HG02981 (cell line): ENCODE measurements around the gene PIKFYVE.
"Not testable (repeated sequence)": the region's sequence is repeated elsewhere in the genome, so short reads cannot be mapped to it uniquely, and the experiment has no call there.

ENCODE experiments used
- ATAC-seq: cut with Tn5 transposase; IDR thresholded peaks from one replicate; pipeline ENCODE4 v1.9.1; 2021; ENCODE audit warnings: mild to moderate bottlenecking, moderate library complexity; ENCODE audit not compliant: unreplicated experiment

Gene PIKFYVE

DNA sequence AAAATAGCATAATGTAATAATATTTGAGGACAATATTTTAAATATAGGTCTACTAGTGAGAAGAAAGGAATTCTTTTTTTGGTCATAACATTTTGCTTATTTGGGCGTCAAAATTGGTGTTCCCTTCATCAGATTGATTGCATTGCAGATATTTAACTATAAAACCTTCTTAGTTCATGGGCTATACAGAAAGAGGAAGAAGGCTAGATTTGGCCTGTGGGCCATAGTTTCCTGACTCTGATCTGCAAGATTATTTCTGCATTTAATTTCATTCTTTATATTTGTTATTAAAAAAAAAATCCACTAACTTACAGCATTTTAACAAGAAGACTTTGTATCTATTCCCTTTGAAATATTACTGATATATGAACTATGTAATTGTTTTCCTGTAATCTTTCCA lies 31.9 kb downstream of the PIKFYVE start:
- no peak for ATAC-seq

DNA sequence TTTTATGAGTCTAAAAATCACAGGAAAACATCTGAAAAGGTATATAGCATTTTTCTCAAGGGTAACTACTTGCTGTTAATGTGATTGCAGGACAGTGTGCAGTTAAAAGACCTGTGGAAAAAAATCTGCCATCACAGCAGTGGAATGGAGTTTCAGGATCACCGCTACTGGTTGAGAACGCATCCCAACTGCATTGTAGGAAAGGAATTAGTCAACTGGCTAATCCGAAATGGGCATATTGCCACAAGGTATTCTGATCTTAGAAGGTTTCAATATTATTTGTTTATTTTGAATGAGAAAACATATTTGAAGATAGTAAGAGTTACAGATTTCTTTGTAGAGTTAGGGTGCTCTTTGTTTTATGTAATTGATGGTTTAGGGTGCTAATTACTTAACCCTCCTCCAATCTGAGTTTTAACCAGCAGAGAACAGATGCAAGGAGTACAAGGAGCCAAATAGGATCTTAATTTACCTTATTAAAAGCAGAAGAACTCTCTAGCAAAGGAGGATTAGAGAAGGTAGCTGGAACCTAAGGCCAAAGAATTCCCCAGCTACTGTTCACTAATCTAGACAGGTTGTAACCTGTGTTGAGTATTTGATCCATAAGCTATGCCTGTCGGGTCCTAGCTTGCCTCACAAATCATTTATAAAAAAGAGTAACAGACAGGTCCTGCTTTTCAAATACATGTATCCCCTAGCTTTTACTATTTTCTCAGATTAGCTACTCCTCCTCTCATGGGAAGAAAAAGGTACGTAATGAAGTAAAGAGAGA lies 35.0 kb downstream of the PIKFYVE start:
- no peak for ATAC-seq

DNA sequence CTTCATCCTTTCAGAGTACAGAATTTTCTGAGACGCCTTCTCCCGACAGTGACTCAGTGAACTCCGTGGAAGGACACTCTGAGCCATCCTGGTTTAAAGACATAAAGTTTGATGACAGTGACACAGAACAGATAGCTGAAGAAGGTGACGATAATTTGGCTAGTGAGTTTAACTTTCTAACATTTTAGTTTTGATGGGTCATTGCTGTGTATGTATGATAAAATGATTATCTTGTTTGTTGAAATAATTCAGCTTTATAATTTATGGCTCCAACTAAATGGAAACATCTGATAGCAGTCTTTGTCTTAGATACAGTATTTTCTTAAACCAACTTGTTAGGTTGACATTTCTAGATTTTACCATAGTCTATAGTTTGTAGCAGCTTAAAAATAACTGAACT lies 38.1 kb downstream of the PIKFYVE start:
- ATAC-seq, result no peak

DNA sequence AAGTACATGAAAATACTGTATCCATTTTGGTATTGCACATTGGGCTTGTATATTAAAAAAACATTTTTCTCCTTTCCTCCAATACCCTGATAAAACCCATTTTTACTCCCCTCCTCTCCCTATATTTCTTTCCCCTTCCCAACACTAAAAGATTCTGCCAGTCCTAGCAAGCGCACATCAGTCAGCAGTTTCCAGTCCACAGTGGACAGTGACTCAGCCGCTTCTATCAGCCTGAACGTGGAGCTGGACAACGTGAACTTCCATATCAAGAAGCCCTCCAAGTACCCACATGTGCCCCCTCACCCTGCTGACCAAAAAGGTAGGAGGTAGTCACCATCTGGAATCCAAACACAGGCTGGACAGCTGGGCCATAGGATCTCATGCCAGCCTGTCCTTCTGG lies 38.6 kb downstream of the PIKFYVE start:
- ATAC-seq, result no peak

DNA sequence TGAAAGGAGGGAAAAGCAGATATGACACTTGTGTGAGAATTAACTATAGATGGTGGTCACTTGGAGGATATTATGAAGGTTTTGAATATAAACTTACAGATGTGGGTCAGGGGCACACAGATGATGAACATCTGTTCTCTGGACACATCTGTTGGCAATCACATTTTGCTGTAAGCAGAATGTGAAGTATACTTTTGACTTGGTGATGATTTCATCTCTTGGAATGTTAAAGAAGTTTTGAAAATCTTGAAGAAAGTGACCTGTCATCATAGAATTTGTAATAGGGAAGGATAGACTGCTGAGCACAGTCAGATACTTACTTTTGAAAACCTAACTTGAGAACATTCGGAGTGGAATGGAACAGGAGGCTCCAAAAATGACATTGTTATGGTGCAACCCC lies 40.2 kb downstream of the PIKFYVE start:
- ATAC-seq, result no peak

DNA sequence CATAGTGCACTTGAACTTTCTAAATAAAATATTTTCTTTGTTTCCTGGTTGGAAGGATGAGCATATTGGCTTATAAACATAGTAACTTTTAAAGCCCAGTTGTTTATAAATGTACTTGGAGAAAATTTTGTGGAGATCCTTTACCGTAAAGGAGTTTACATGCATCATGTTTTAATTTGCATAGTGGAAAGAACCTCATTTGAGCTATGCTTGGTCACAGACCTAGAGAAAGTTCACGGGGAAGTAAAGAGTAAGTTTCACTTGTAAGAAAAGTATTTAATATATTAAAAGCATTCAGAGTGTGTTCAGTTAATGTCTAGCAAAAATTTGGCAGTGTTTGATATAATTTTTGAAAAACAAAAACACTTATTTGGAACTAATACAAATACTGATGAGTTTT lies 45.3 kb downstream of the PIKFYVE start:
- peak; percentile 52 for ATAC-seq

DNA sequence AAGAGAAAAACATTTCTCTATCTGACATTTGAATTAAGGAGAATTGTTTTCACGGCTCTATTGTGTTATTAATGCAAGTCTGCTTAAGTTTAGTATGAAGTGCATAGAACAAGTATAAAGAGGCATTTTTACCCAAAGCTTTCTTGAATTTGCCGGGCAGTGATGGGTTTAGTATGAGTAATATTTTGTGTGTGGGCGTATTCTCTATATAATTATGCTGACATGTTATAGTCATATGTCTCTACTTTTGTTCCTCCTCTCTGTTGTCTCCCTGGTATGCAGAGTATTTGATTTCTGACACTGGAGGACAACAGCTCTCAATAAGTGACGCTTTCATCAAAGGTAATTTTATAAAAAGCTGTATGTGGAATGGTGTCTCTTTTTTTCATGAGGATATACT lies 45.9 kb downstream of the PIKFYVE start:
- ATAC-seq, result peak; percentile 47

DNA sequence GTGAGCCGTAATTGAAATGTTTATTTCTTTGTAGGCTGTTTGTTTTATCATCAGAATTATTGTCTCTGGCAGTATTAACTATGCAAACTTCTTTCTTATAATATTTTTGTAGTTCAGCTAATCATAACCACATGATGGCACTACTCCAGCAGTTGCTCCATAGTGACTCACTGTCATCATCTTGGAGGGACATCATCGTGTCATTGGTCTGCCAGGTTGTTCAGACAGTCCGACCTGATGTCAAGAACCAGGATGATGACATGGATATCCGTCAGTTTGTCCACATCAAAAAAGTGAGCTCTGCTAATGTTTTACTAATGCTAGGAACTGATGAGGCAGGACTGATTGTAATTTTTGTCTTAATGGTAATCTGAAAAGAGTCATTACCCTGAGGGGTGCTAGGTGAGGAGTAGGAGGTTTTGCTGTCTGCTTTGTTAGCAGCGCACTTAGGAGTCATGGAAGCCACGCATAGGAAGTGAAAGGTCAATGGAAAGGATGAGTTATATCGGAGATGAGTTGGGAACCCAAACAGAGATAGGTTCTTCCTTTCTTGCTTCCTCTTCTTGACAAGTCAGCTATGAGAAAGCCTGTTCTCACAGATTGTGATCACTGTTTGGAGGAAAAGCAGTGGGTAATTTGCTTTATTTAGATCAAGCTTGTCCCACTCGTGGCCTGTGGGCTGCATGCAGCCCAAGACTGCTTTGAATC lies 49.2 kb downstream of the PIKFYVE start:
- peak; percentile 71 for ATAC-seq

DNA sequence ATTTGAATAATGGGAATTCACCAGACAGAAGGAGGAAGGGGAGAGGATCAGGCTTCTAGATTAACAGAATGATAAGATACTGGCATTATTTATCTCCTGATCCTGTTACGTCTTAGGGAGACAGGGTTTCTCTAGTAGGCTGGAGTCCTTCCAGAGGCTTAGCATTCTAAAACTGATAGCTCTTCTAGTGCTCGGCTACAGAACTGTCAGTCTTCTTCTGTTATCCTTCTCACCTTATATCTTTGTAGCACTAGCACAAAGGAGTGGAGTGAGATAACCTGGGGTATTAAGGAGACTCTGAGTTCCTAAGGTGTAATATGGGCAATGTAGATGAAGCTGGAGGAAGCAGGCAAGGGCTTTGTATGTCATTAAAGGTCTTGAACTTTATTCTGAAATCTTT lies 52.1 kb downstream of the PIKFYVE start:
- no peak for ATAC-seq

DNA sequence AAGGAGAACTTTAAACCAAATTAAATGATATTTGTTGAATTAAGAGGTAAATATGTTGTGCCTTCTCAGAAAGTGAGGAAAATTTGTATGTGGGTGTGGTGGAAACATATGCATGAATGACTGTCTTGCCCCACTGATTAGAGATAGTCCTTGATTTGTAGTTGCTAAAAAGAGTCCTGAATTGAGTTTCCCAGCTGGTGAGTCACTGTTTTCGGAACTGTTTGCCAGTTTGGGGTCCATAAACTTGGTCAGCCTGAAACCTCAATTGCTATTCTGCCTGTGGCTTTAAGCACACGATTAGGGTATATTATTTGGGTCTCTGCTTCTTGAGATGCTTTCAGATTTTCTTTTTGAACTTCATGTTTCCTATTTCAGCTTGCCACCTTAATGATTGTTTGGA lies 53.3 kb downstream of the PIKFYVE start:
- ATAC-seq, result no peak

DNA sequence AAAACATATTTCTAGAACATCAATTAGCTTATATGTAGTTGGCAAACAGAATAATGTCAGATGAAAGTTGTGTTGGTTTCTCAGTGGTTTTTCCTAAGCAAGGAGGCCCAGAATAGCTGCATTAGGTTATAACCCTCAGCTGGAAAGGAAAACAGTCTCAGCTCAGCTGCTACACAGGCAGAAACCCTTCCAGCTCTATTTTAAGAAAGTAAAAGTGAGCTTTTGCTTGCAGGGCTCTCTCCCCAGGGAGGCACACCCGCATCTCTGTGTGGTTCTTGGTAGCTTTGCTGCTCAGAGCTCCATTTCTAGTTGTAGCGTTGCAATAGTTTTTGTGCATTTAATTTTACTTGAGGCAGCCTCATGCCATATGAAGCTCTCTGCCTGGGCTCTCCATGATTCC lies 54.6 kb downstream of the PIKFYVE start:
- peak; percentile 92 for ATAC-seq

DNA sequence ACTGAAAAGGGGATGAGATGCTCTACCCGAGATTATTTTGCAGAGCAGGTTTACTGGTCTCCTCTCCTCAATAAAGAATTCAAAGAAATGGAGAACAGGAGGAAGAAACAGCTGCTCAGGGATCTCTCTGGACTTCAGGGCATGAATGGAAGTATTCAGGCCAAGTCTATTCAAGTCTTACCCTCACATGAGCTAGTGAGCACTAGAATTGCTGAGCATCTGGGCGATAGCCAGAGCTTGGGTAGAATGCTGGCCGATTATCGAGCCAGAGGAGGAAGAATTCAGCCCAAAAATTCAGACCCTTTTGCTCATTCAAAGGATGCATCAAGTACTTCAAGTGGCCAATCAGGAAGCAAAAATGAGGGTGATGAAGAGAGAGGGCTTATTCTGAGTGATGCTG lies 60.0 kb downstream of the PIKFYVE start:
- no peak for ATAC-seq

DNA sequence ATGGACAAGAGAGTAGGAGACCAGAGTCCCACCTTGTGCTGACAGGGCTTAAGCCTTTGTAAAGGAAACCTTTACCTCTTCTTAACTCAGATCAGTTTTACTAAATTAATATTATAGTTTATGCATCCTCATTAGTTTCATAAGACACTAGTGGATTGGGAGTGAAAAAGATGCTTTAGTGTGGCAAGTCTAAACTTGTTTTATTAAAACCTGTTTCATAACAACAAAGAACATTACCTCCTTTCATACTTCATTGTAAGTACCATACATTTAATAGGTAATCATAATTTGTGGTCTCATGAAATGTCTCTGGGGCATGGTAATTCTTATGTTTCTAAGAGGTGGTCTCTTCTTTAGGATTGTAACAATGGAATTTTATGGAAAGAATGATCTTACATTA lies 63.4 kb downstream of the PIKFYVE start:
- ATAC-seq, result no peak

DNA sequence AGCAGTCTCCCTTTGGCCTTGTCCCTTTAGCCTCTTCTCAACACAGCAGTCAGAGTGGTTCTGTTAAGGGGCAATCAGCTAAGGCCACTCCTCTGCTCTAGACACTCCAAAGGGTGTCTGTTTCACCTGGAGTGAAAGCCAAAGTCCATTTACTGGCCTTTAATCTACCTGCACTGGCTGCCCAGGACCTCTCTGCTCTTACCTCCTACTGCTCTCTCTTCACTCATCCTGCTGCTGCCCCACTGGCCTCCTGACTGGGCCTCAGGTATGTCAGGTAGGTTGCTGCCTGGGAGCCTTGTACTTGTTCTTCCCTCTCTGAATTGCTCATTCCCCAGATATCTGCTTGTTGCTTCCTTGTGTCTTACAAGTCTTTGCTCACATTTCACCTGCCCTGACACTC lies 68.2 kb downstream of the PIKFYVE start:
- no peak for ATAC-seq

DNA sequence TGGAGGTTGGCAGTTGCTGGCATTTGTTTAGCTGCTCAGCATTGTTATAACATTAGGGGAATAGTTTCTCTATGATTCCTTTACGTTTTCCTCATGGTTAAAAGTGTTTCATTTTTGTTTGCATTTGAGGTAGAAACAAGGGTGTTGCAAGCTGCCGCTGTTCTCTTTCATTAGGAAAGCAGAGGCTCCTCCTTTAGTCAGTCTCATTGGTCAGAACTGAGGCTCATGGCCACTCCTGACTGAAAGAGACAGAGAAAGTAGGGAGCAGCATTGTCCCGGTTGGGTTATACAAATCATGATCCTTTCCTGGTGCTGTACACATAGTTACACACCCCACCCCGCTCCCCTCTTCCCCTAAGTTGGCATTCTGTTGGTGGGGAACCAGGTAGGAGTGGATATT lies 80.7 kb downstream of the PIKFYVE start:
- no peak for ATAC-seq

DNA sequence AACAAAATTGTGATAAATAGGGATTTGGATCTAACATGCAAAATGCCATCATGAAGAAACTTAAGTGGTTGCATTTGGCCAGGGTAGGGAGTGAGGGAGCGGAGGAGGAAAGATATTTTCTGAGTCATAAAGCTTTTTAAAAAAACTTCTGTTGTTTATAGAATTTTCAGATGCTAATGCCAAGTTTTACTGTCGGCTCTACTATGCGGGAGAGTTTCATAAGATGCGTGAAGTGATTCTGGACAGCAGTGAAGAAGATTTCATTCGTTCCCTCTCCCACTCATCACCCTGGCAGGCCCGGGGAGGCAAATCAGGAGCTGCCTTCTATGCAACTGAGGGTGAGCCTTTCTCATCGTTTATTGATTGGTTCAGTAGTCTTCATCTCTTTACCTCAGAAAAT lies 84.6 kb downstream of the PIKFYVE start:
- no peak for ATAC-seq

DNA sequence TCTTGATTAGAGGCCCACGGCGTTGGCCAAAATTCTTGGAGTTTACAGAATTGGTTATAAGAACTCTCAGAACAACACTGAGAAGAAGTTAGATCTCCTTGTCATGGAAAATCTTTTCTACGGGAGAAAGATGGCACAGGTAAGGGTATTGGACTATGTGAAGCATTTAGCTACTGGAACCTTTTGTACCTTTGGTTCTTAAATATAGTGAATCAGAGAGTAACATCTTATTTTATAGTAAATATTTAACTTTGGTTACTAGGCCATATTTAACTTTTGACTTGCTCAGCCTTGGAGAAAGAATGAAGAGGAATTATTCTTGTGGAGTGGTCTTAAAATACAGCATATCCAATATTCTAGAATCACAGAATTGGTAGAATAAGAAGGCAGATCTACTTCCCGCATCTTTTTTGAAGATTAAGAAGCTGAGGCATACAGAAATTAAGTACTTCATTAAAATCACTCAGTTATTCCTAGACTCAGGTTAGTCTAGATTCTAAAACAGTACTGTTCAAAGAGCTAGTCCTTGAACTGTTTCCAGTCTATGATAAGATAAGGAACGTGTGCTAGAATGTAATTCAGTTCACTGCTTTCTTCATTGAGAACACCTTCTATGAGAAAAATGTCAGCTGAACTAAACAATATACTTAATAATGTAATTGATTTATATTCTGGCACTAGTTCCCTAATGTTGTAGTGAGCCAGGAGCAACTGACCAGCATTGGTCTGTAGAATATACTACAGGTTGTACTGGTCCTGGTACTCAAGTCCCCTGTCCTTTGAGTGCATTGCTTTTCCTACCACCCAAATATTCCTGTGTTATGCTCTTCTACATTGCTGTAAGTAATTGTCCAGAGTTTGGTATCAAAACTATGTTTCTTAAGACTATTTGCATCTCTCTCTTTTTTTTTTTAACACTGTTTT lies 86.9 kb downstream of the PIKFYVE start:
- ATAC-seq, result no peak

DNA sequence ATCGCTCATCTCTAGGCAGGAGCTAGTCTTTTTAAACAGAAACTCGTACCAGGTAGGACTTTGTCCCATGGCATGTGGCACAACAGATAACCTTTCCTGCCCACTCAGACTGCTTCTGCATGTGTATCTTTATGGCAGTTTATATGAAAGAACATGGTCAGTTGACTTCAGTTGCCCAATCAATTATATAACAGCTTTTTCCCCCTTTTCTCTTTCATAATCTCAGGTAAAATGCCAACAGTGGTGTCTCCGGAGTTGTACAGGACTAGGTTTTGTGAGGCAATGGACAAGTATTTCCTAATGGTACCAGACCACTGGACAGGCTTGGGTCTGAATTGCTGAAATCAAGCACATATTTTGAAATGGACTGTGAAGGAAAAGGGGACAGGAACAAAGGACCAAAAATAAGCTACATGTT lies 88.9 kb downstream of the PIKFYVE start:
- ATAC-seq, result no peak

DNA sequence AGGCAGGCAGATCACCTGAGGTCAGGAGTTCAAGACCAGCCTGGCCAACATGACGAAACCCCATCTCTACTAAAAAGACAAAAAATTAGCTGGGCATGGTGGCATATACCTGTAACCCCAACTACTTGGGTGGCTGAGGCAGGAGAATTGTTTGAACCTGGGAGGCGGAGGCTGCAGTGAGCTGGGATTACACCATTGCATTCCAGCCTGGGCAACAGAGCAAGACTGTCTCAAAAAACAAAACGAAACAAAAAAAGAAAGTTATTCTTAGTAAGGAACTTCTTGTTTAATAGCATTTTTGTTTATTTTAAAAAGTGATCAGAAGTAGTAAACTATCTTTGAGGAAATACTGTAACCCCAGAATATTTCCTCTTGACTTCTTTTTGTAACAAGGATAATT lies 90.4 kb downstream of the PIKFYVE start:
- not testable (repeated sequence) for ATAC-seq

DNA sequence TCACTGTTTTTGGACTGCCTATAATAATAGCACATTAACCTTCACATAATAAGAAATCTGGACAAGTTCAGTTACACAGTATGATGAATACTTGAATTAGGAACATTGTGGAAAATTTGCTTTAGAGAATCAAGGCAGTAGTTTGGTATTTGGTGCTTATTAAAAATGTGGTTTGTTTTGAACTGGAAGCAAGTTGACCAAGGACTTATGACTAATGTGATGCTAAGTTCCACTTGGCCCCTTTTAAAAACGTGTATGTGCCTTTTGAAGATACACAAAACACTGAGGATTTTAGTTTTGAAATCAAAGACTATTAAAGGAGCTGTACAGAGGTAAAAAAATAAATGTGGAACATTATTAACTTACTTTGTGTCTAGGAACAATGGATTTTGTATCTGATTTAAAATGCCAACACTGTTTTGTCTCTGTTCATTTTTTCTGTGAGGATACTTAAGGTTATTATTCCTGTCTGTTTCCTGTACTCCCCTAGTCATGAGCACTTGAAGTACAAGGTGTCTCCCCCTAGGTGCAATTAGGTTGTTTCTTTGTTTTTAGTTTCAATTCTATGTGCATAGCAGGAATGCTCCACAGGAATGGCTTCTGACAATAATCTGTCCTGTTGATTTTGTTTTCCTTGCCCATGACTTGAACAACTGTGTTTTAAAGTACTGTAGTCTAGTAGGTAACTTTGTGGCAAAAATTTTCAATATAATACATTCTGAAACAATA lies 91.0 kb downstream of the PIKFYVE start:
- ATAC-seq, result no peak
